ENCODE data around the gene IL10.
A peak's percentile ranks its signal among the peaks of the same experiment; 100 is the strongest.
"Not testable (repeated sequence)": the region's sequence is repeated elsewhere in the genome, so short reads cannot be mapped to it uniquely, and the experiment has no call there.

IL10 gene

GRCh38 chr1:206794294-206794908, 22.1 kb upstream of the IL10 start:
- DNase-seq (ENCODE audit: extremely low read depth in 1 of 2, low read depth in 1 of 2): no peak

- DNase-seq (ENCODE audit: extremely low read depth in 1 of 2, low read depth in 1 of 2): no peak
These were observed 21.3 kb upstream of the IL10 start for GRCh38 chr1:206793620-206794019.

GRCh38 chr1:206792939-206793607, 20.8 kb upstream of the IL10 start:
- DNase-seq (ENCODE audit: extremely low read depth in 1 of 2, low read depth in 1 of 2): no peak

DNA sequence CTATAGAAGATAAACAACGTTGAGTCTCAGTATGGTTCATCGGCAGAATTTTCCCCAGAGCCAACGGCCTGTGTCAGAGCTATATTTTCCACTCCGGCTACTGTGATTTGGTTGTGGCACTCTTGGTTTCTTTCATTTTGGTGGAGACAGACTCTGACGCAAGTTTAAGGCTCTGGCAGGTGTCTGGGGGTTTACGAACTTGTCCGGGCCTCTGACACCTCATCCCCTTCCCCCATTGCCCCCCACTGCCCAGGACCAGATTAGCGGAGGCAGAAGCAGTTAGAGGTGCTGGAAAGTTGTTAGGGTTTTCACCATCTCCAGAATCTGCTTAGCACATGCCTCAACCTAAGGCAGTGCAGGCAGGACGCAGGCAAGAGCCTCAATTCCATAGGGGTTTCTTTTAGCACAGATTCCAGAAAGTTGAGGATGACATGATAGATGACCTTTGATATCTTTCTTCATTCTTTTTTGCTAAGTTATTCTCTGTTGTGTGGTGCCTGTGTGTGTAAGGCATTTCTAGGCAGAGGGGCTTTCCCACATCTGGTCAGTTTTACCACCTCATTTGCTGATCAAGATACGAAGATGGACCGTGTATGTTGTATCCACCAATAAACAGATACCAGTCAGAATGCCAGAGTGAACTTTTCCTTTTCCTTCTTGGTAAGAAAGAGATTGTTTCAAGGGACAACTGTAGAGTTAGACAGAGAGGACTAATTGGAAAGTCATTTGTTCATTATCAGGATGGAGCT, 18.4 kb upstream of the IL10 start:
- DNase-seq (ENCODE audit: extremely low read depth in 1 of 2, low read depth in 1 of 2): no peak

DNA sequence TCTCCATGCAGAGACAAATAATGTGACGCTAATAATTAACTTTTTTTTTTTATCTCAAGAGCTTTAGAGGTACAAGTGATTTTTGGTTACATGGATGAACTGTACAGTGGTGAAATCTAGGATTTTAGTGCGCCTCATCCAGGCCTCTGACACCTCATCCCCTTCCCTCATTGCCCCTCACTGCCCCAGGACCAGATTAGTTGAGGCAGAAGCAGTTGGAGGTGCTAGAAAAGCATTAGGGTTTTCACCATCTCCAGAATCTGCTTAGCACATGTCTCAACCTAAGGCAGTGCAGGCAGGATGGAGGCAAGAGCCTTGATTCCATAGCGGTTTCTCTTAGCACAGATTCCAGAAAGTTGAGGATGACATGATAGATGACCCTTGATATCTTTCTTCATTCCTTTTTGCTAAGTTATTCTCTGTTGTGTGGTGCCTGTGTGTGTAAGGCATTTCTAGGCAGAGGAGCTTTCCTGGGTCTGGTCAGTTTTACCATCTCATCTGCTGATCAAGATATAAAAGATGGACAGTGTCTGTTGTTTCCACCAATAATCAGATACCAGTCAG, 16.3 kb upstream of the IL10 start:
- no peak for DNase-seq (ENCODE audit: extremely low read depth in 1 of 2, low read depth in 1 of 2)

- DNase-seq (ENCODE audit: extremely low read depth in 1 of 2, low read depth in 1 of 2): no peak
These were observed 15.6 kb upstream of the IL10 start for GRCh38 chr1:206787891-206788290.

DNA sequence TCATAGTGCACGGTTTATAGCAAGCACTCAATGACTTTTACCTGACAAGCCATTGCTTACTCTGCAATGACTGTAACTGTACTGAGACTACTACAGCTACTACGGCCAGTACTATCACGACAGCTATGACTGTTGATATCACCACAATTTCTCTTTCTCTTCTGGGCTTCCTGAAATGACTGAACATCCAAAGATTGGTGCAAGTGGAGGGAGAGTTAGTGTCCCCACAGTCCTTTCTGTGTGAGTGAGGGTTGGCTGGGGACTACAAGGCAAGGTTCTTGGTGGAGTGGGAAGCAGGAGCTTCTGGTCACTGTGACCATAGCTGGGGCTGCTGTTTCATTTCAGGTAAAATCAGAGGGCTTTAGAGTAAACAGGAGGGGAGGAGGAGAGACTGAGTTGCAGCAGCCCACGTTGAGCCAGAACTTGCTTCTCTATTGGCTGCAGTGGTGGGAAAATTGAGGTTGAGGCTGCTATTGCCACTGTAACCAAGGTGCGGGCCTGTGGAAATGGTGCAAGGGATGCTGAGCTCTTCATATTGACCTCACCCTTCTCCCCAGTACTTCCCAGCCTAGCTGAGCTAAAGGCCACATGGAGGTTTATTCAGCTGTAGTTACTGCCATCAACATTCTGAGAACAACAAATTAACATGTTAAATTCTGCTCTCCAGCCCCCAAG, 14.1 kb upstream of the IL10 start:
- DNase-seq (ENCODE audit: extremely low read depth in 1 of 2, low read depth in 1 of 2): no peak

- DNase-seq (ENCODE audit: extremely low read depth in 1 of 2, low read depth in 1 of 2): no peak
These were observed 13.0 kb upstream of the IL10 start for GRCh38 chr1:206785182-206785765.

GRCh38 chr1:206784471-206784903, 12.2 kb upstream of the IL10 start:
- peak; percentile 37 to 43 for DNase-seq (ENCODE audit: extremely low read depth in 1 of 2, low read depth in 1 of 2)

GRCh38 chr1:206783506-206783905, 11.2 kb upstream of the IL10 start:
- DNase-seq (ENCODE audit: extremely low read depth in 1 of 2, low read depth in 1 of 2): no peak

DNA sequence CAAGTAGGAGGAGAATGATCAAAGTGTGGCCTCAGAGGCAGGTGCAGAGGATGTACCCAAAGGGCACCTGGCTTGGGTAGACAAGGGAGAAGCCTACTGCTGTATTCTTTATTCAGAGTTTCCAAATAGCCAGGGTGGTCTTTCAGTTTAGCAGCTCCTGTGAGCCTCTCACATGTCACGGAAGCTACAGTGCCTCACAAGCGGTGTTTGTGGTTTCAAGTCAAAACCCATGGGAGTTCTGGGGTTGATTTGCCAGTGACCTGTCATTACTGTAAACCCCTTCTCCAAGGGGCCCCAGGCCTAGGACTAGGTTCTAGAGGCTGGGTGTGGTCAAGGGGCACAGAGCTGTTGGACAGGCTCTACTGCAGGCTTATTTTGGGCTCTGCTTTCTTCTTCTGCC, 10.2 kb upstream of the IL10 start:
- DNase-seq (ENCODE audit: extremely low read depth in 1 of 2, low read depth in 1 of 2): no peak

DNA sequence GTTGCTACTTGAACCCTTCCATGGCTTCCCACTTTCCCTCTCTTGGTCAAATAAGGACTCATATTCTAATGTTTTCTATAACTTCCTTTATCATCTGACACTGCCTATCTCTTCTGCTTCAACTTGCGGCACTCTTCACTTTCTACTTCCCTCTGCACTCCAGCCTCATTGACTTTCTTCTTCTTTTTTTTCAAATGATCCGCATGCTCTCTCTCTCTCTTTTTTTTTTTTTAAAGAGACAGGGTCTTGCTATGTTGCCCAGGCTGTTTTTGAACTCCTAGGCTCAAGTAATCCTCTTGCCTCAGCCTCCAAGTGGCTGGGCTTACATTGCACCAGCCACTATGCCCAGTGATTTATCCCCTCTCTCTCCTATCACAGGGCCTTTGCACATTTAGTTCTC, 7.3 kb upstream of the IL10 start:
- DNase-seq (ENCODE audit: extremely low read depth in 1 of 2, low read depth in 1 of 2): no peak

GRCh38 chr1:206778911-206779310, 6.6 kb upstream of the IL10 start:
- not testable (repeated sequence) for DNase-seq (ENCODE audit: extremely low read depth in 1 of 2, low read depth in 1 of 2)

DNA sequence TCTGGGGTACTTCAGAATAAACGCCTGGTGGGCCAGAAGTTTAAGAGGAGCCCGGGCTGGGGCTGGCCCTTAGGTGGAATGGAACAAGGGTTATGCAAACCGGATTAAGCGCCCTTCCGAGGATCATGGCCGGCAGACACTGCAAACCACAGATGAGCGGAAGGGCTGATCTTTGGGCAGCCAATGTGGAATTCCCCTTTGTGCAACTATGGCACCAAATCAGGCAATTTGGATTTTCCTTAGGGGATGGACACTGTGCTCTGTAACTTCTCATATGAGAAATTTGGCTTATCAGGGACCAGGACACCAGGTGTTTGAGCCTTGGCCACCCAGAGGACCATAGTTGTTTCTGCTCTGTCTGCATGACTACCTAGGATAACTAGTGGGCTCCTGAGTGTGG, 5.7 kb upstream of the IL10 start:
- no peak for DNase-seq (ENCODE audit: extremely low read depth in 1 of 2, low read depth in 1 of 2)

GRCh38 chr1:206776229-206776628, 3.9 kb upstream of the IL10 start:
- no peak for DNase-seq (ENCODE audit: extremely low read depth in 1 of 2, low read depth in 1 of 2)

DNA sequence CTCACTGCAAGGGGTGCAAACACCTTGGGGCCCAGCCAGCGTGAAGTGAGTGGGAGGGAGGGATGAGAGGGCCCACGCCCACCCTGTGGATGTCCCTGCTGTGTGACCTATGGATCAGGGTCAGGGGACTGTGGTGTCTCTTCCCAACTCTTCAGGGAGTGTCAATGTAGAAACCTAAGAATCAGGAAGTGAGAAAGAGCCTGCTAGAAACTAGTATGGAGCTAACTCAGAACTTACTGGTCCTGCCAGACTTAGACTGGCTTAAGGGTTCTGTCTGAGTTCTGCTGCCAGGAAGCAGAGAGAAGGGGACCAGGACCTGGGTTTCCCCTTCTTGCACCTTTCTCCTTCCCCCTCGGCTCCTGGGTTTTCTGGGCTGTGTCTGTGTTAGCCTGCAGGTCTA, 1.8 kb upstream of the IL10 start:
- no peak for DNase-seq (ENCODE audit: extremely low read depth in 1 of 2, low read depth in 1 of 2)

GRCh38 chr1:206771338-206771692, 979 bp downstream of the IL10 start:
- DNase-seq (ENCODE audit: extremely low read depth in 1 of 2, low read depth in 1 of 2): no peak

DNA sequence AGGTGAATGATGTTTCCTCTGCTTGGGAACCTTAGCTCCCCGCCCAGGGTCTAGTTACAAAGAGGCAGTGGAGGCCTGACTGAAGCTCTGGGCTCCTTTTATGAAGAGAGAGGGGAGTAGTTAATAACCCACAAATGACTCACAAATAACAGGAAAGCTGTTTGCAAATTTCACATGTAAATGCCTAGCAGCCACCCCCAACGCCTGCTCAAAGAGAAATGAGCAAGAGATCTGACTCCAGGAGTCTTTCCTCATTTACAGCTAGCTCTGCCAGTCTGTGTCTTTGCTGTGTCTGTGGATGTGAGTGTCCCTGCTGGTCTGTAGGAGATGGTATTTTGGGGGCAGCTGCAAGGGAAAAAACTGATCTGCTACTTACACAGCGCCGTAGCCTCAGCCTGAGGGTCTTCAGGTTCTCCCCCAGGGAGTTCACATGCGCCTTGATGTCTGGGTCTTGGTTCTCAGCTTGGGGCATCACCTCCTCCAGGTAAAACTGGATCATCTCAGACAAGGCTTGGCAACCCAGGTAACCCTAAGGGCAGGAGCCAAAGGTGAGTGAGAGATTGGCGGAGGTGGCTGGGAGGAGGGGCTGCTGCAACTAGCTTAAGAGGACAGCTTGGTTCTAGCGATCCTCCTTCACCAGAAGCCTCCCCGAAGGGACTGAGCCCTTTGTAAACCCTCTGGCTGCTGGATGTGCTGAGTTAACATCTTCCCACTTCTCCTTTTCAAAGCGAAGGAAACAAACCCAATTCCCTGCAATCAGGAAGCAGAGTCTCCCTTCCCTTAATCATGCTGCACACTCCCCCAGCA, 1.6 kb downstream of the IL10 start, which contains the start of gene IL19:
Gene IL19 (plus strand): TSS at position 243 of the 807 bp plus-strand sequence. CDS start 65,890 bp downstream, outside the sequence.
- no peak for DNase-seq (ENCODE audit: extremely low read depth in 1 of 2, low read depth in 1 of 2)

GRCh38 chr1:206769304-206769731, 3.0 kb downstream of the IL10 start:
- no peak for DNase-seq (ENCODE audit: extremely low read depth in 1 of 2, low read depth in 1 of 2)

Data from activated CD8-positive, alpha-beta memory T cell treated with anti-CD3 and anti-CD28 coated beads for 1 hour (primary cell).